OCI-LY3 (cell line): ENCODE results near the gene TMEM238.

ENCODE experiments used
- H2AFZ ChIP-seq: fragments of 200-600, 300-600 bp; shearing (Covaris generic); 2 replicates; pipeline ENCODE4 v1.6.0; 2014; ENCODE audit warnings: antibody characterized with exemption, low read depth, low read length
- H3K27ac ChIP-seq: fragments of 200-600, 300-600 bp; sonication (generic); 2 replicates; pipeline ENCODE4 v1.5.1; 2014; ENCODE audit warnings: mild to moderate bottlenecking, low read length, moderate library complexity, mixed read lengths
- H3K27me3 ChIP-seq: fragments of 200-600, 300-600 bp; sonication (generic); 2 replicates; pipeline ENCODE4 v1.6.1; 2014; ENCODE audit warnings: low read depth, low read length, mixed read lengths
- H3K36me3 ChIP-seq: fragments of 200-600, 300-600 bp; sonication (generic); replicated peaks from 2 replicates; pipeline ENCODE3; 2014; ENCODE audit warnings: low read depth, low read length, mixed read lengths
- H3K4me1 ChIP-seq: fragments of 300-600, 200-600 bp; sonication (generic); 2 replicates; pipeline ENCODE4 v1.6.1; 2014; ENCODE audit warnings: low read length, mixed read lengths
- H3K4me2 ChIP-seq: fragments of 200-600, 300-600 bp; sonication (generic); 2 replicates; pipeline ENCODE4 v1.6.1; 2014; ENCODE audit warnings: low read length, mixed read lengths
- H3K4me3 ChIP-seq: fragments of 300-600, 200-600 bp; sonication (generic); 2 replicates; pipeline ENCODE4 v1.5.1; 2014; ENCODE audit warnings: antibody characterized with exemption, mild to moderate bottlenecking, low read length, moderate library complexity
- H3K79me2 ChIP-seq: fragments of 300-600, 200-600 bp; shearing (Covaris generic); 2 replicates; pipeline ENCODE4 v1.6.1; 2014; ENCODE audit warnings: mild to moderate bottlenecking, low read length, mixed read lengths
- H3K9ac ChIP-seq: fragments of 300-600, 200-600 bp; shearing (Covaris generic); 2 replicates; pipeline ENCODE4 v1.6.0; 2014; ENCODE audit warnings: mild to moderate bottlenecking, low read length, moderate library complexity
- H3K9me3 ChIP-seq: fragments of 200-600, 300-600 bp; shearing (Covaris generic); 2 replicates; pipeline ENCODE4 v1.6.1; 2014; ENCODE audit warnings: low read length, mixed read lengths; ENCODE audit not compliant: insufficient read depth
- H4K20me1 ChIP-seq: fragments of 200-600, 300-600 bp; sonication (generic); 2 replicates; pipeline ENCODE4 v1.6.1; 2016; ENCODE audit warnings: low read length, mixed read lengths; ENCODE audit not compliant: insufficient read depth
- EZH2phosphoT487 ChIP-seq: fragments of 200-600 bp; shearing (Covaris generic); IDR thresholded peaks from 2 replicates; pipeline ENCODE4 v1.6.1; 2018; ENCODE audit warnings: antibody characterized with exemption, mixed run types, low read depth
- TF ChIP-seq, protein P1 (sequence below): fragments of 200-600, 300-600 bp; sonication (generic); IDR thresholded peaks from 2 replicates; pipeline ENCODE4 v1.5.1; 2014; ENCODE audit warnings: antibody characterized with exemption, low read length, low read depth

The TMEM238 gene

GRCh38 chr19:55387736-55388497, 3.8 kb upstream of the TMEM238 start:
- H3K9me3 ChIP-seq: no peaks in the 10 kb centered on the region
- H4K20me1 ChIP-seq: peaks cover 62% of the 10 kb centered on the region
- H3K27ac ChIP-seq: no peak overlapping the region
- peak overlapping the region; percentile 81 for H3K4me3 ChIP-seq
- H3K27me3 ChIP-seq: no peaks in the 10 kb centered on the region
- TF ChIP-seq EZH2phosphoT487: no peak
- TF ChIP-seq, protein P1, sequence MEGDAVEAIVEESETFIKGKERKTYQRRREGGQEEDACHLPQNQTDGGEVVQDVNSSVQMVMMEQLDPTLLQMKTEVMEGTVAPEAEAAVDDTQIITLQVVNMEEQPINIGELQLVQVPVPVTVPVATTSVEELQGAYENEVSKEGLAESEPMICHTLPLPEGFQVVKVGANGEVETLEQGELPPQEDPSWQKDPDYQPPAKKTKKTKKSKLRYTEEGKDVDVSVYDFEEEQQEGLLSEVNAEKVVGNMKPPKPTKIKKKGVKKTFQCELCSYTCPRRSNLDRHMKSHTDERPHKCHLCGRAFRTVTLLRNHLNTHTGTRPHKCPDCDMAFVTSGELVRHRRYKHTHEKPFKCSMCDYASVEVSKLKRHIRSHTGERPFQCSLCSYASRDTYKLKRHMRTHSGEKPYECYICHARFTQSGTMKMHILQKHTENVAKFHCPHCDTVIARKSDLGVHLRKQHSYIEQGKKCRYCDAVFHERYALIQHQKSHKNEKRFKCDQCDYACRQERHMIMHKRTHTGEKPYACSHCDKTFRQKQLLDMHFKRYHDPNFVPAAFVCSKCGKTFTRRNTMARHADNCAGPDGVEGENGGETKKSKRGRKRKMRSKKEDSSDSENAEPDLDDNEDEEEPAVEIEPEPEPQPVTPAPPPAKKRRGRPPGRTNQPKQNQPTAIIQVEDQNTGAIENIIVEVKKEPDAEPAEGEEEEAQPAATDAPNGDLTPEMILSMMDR: no peak
- H3K79me2 ChIP-seq: peaks cover 50% of the 10 kb centered on the region
- no peak overlapping the region for H3K9ac ChIP-seq
- peak overlapping the region; percentile 99 for H3K4me2 ChIP-seq
- H3K36me3 ChIP-seq: peaks cover 56% of the 10 kb centered on the region
- H3K4me1 ChIP-seq: peaks cover 23% of the 10 kb centered on the region
- no peak overlapping the region for H2AFZ ChIP-seq

- no peak overlapping the region for H2AFZ ChIP-seq
- peak overlapping the region; percentile 81 for H3K4me3 ChIP-seq
- peaks cover 55% of the 10 kb centered on the region for H4K20me1 ChIP-seq
- H3K36me3 ChIP-seq: peaks cover 64% of the 10 kb centered on the region
- H3K27ac ChIP-seq: peak overlapping the region; percentile 89
- H3K4me1 ChIP-seq: peaks cover 31% of the 10 kb centered on the region
- no peaks in the 10 kb centered on the region for H3K27me3 ChIP-seq
- H3K79me2 ChIP-seq: peaks cover 64% of the 10 kb centered on the region
- H3K4me2 ChIP-seq: peak overlapping the region; percentile 99
- H3K9ac ChIP-seq: peak overlapping the region; percentile 94
- H3K9me3 ChIP-seq: no peaks in the 10 kb centered on the region
- TF ChIP-seq, protein P1: no peak
- TF ChIP-seq EZH2phosphoT487: no peak
Observed at GRCh38 chr19:55386493-55386971, 2.4 kb upstream of the TMEM238 start.

DNA sequence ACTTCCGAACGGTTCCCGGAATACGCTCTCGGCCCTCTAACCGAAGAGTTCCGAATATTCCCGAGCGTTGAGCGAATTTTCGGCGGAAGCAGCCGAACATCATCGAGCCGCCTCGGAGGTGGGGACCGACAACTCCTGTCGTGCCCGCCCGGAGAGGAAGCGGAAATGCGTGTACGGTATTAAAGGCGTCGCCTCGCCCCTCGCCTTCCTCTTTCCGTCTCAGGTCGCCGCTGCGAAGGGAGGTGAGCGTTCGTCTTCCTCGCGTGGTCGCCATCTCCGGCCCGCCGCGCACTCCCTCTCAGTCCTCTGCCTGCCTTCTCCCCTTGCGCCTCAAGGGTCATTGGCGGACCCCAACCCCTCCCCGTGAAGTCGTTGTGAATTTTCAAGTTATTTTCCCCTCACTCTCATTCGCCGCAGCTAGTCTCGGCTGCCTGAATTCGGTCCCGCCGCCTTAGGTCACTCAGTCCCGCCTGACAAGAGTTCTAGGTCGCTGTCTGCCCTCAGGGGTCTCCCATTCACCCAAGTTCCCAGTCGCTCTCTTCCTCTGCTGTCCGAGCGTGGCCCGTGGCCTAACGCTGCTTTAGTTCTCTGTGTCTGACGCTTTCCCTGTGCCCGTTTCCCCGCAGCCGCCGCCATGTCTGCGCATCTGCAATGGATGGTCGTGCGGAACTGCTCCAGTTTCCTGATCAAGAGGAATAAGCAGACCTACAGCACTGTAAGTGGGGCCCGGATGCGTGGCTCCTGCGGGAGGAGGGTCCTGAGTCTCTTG, 1.8 kb upstream of the TMEM238 start, which contains the start of gene RPL28:
Gene RPL28, plus strand, starts transcription at position 209 of the 769 bp plus-strand sequence. Its CDS starts 426 bp downstream, at position 635.
- Histone ChIP-seq H3K9me3 (no peaks in the 10 kb centered on the region), H3K4me3 (peak within 1 kb of the TSS; percentile 81), H3K36me3 (peaks cover 58% of the 10 kb centered on the region), H3K79me2 (peaks cover 66% of the 10 kb centered on the region), H2AFZ (peak within 1 kb of the TSS; percentile 85), H3K27ac (peak within 1 kb of the TSS; percentile 89), H3K9ac (peak within 1 kb of the TSS; percentile 94), H3K4me2 (peak within 1 kb of the TSS; percentile 99), H3K4me1 (peaks cover 31% of the 10 kb centered on the region), H4K20me1 (peaks cover 49% of the 10 kb centered on the region), H3K27me3 (no peaks in the 10 kb centered on the region)
- TF ChIP-seq, protein P1: no peak
- no peak for TF ChIP-seq EZH2phosphoT487
